OCI-LY7 (cell line): ENCODE data around the gene FAM169A.

ENCODE experiments used
- EZH2phosphoT487 ChIP-seq: fragments of 200-600 bp; sonication (generic); IDR thresholded peaks from 2 replicates; pipeline ENCODE4 v1.6.1; 2018; ENCODE audit warnings: low read depth, borderline replicate concordance, mild to moderate bottlenecking, mixed run types, antibody characterized with exemption, low read length, moderate library complexity, mixed read lengths
- TF ChIP-seq, protein P1 (sequence below): fragments of 200-600 bp; sonication (generic); conservative IDR thresholded peaks from 2 replicates; pipeline ENCODE4 v1.5.1; 2014; ENCODE audit warnings: mild to moderate bottlenecking, antibody characterized with exemption, low read length, moderate library complexity, mixed read lengths

DNA sequence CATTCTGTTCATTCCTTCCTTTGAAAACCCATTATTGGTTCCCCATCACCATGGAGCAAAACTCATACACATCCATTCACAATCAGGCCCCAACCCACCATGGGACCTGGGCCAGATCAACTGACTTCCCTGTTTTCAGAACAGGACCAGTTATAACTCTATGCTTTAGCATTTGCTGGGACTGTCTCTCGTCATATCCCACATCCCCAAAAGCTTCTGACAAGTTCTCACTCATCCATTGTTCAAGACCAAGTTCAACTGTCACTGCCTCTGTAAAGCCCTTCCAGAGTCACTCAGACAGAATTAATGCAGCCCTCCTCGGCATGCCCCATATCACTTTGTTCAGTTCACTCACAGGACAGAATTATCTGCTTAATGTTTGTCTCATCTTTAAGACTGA, 4.0 kb downstream of the FAM169A start:
- TF ChIP-seq, protein P1, sequence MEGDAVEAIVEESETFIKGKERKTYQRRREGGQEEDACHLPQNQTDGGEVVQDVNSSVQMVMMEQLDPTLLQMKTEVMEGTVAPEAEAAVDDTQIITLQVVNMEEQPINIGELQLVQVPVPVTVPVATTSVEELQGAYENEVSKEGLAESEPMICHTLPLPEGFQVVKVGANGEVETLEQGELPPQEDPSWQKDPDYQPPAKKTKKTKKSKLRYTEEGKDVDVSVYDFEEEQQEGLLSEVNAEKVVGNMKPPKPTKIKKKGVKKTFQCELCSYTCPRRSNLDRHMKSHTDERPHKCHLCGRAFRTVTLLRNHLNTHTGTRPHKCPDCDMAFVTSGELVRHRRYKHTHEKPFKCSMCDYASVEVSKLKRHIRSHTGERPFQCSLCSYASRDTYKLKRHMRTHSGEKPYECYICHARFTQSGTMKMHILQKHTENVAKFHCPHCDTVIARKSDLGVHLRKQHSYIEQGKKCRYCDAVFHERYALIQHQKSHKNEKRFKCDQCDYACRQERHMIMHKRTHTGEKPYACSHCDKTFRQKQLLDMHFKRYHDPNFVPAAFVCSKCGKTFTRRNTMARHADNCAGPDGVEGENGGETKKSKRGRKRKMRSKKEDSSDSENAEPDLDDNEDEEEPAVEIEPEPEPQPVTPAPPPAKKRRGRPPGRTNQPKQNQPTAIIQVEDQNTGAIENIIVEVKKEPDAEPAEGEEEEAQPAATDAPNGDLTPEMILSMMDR: no peak
- no peak for TF ChIP-seq EZH2phosphoT487
